ENCODE results near the gene GLIS2. TPM values are rescaled to one million over a fixed set of nuclear protein-coding genes. Genes with fewer than 3 reads are reported as not detected.

Gene GLIS2
- total RNA-seq, 1 experiment from 2014 or later, result 23.0 TPM

DNA sequence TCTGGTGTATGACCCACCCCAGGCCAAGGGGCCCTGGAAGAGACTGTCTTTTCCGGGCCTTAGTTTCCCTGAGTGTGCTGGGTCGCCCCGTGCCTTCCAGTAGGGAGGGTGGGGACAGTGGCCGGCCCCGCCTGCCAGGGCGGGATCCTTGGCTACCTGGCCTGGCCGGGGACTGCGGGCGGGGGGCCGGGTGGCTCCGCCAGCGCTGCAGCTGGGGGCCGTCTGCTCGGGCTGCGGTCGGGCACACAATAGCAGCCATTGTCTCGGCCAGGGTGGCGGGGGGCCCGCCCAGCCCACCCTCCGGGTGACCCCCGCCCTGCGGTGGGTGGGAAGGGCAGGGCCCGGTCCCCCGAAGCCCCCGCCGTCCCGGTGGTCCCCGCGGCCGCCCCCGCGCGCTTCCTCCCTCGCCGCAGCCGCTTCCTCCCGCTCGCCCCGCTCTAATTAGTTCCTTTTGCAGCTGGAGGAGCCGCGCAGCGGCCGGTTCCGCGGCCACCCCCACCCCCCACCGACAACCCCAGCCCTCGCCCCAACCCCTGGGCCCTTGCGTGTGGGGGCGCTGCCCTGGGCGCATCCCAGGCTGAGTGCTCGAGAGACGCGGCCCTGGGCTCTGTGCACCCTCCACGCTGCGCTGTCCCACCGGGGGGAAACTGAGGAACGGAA is 11.6 kb downstream of the GLIS2 start (continued):
- TF ChIP-seq, protein P1, sequence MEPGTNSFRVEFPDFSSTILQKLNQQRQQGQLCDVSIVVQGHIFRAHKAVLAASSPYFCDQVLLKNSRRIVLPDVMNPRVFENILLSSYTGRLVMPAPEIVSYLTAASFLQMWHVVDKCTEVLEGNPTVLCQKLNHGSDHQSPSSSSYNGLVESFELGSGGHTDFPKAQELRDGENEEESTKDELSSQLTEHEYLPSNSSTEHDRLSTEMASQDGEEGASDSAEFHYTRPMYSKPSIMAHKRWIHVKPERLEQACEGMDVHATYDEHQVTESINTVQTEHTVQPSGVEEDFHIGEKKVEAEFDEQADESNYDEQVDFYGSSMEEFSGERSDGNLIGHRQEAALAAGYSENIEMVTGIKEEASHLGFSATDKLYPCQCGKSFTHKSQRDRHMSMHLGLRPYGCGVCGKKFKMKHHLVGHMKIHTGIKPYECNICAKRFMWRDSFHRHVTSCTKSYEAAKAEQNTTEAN (CRISPR knock-in tag; IDR thresholded peaks at IDR 0.05), result no peak
- TF ChIP-seq MXD4 (CRISPR knock-in tag; IDR thresholded peaks at IDR 0.05; ENCODE audit: borderline replicate concordance) (no peak), ZNF423 (CRISPR knock-in tag; IDR thresholded peaks at IDR 0.05) (no peak), TP53 (CRISPR knock-in tag; IDR thresholded peaks at IDR 0.05) (no peak), CTCF (IDR thresholded peaks at IDR 0.05) (no peak), IRF2 (CRISPR knock-in tag; IDR thresholded peaks at IDR 0.05; ENCODE audit: borderline replicate concordance, low read depth) (no peak), TEAD4 (CRISPR knock-in tag; IDR thresholded peaks at IDR 0.05) (no peak), NR2C2 (CRISPR knock-in tag; IDR thresholded peaks at IDR 0.05) (no peak), ZNF263 (CRISPR knock-in tag; IDR thresholded peaks at IDR 0.05; ENCODE audit: low read depth) (no peak), ATF3 (CRISPR knock-in tag; conservative IDR thresholded peaks at IDR 0.05) (no peak), ESRRA (CRISPR knock-in tag; IDR thresholded peaks at IDR 0.05; ENCODE audit: borderline replicate concordance) (no peak), ETV6 (CRISPR knock-in tag; IDR thresholded peaks at IDR 0.05) (no peak)
- TF ChIP-seq, protein P2, sequence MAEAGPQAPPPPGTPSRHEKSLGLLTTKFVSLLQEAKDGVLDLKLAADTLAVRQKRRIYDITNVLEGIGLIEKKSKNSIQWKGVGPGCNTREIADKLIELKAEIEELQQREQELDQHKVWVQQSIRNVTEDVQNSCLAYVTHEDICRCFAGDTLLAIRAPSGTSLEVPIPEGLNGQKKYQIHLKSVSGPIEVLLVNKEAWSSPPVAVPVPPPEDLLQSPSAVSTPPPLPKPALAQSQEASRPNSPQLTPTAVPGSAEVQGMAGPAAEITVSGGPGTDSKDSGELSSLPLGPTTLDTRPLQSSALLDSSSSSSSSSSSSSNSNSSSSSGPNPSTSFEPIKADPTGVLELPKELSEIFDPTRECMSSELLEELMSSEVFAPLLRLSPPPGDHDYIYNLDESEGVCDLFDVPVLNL (CRISPR knock-in tag; IDR thresholded peaks at IDR 0.05; ENCODE audit: borderline replicate concordance, low read depth), result no peak

- CTCF ChIA-PET, result interaction anchor here (0.6 to 9.3 kb wide), 28 partner anchors 10 to 345 kb away, joined by 3 to 185 read pairs (median 6); partner anchors contain the start of genes GLIS2, PAM16 and TFAP4
- ATAC-seq, result peak; percentile 76
- no peaks in the 10 kb centered on the region for H3K9me3 Mint-ChIP-seq
- DNase-seq (ENCODE audit: low spot score), result peak; percentile 89
- no peaks in the 10 kb centered on the region for H3K36me3 Mint-ChIP-seq
- POLR2A ChIA-PET, result interaction anchor here (0.6 to 2.6 kb wide), 10 partner anchors 12 to 74 kb away, joined by 3 to 14 read pairs (median 4); partner anchors contain the start of genes GLIS2, PAM16 and TFAP4
- peaks cover 28% of the 10 kb centered on the region for H3K4me1 Mint-ChIP-seq
- H3K4me3 Mint-ChIP-seq, result peak overlapping the region; percentile 57
- H3K27ac Mint-ChIP-seq, result peak overlapping the region; percentile 74
- H3K27me3 Mint-ChIP-seq (ENCODE audit: low read depth), result no peaks in the 10 kb centered on the region
- TF ChIP-seq ATF3 (CRISPR knock-in tag; conservative IDR thresholded peaks at IDR 0.05) (no peak), TP53 (CRISPR knock-in tag; IDR thresholded peaks at IDR 0.05) (no peak), IRF1 (CRISPR knock-in tag; IDR thresholded peaks at IDR 0.05) (no peak), FOXP1 (CRISPR knock-in tag; IDR thresholded peaks at IDR 0.05; ENCODE audit: borderline replicate concordance) (no peak), NFE2L1 (CRISPR knock-in tag; IDR thresholded peaks at IDR 0.05) (no peak), GTF2I (CRISPR knock-in tag; conservative IDR thresholded peaks at IDR 0.05) (no peak), PRRX2 (CRISPR knock-in tag; IDR thresholded peaks at IDR 0.05) (no peak), ZNF138 (CRISPR knock-in tag; conservative IDR thresholded peaks at IDR 0.05) (no peak), NR2C2 (CRISPR knock-in tag; IDR thresholded peaks at IDR 0.05) (no peak), GABPB1 (CRISPR knock-in tag; IDR thresholded peaks at IDR 0.05) (peak; percentile 35; the same call in 1 of the 2 replicates)
- TF ChIP-seq, protein P3, sequence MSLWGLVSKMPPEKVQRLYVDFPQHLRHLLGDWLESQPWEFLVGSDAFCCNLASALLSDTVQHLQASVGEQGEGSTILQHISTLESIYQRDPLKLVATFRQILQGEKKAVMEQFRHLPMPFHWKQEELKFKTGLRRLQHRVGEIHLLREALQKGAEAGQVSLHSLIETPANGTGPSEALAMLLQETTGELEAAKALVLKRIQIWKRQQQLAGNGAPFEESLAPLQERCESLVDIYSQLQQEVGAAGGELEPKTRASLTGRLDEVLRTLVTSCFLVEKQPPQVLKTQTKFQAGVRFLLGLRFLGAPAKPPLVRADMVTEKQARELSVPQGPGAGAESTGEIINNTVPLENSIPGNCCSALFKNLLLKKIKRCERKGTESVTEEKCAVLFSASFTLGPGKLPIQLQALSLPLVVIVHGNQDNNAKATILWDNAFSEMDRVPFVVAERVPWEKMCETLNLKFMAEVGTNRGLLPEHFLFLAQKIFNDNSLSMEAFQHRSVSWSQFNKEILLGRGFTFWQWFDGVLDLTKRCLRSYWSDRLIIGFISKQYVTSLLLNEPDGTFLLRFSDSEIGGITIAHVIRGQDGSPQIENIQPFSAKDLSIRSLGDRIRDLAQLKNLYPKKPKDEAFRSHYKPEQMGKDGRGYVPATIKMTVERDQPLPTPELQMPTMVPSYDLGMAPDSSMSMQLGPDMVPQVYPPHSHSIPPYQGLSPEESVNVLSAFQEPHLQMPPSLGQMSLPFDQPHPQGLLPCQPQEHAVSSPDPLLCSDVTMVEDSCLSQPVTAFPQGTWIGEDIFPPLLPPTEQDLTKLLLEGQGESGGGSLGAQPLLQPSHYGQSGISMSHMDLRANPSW (CRISPR knock-in tag; conservative IDR thresholded peaks at IDR 0.05; ENCODE audit: low read depth), result no peak
- TF ChIP-seq, protein P4, sequence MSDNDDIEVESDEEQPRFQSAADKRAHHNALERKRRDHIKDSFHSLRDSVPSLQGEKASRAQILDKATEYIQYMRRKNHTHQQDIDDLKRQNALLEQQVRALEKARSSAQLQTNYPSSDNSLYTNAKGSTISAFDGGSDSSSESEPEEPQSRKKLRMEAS (CRISPR knock-in tag; IDR thresholded peaks at IDR 0.05), result peak; percentile 60; the same call in 1 of the 2 replicates
Measured at GRCh38 chr16:4328046-4328781, 12.3 kb downstream of the GLIS2 start.
